ENCODE measurements around the gene ZNF787.
"Not testable (repeated sequence)": the region's sequence is repeated elsewhere in the genome, so short reads cannot be mapped to it uniquely, and the experiment has no call there.

The ZNF787 gene

DNA sequence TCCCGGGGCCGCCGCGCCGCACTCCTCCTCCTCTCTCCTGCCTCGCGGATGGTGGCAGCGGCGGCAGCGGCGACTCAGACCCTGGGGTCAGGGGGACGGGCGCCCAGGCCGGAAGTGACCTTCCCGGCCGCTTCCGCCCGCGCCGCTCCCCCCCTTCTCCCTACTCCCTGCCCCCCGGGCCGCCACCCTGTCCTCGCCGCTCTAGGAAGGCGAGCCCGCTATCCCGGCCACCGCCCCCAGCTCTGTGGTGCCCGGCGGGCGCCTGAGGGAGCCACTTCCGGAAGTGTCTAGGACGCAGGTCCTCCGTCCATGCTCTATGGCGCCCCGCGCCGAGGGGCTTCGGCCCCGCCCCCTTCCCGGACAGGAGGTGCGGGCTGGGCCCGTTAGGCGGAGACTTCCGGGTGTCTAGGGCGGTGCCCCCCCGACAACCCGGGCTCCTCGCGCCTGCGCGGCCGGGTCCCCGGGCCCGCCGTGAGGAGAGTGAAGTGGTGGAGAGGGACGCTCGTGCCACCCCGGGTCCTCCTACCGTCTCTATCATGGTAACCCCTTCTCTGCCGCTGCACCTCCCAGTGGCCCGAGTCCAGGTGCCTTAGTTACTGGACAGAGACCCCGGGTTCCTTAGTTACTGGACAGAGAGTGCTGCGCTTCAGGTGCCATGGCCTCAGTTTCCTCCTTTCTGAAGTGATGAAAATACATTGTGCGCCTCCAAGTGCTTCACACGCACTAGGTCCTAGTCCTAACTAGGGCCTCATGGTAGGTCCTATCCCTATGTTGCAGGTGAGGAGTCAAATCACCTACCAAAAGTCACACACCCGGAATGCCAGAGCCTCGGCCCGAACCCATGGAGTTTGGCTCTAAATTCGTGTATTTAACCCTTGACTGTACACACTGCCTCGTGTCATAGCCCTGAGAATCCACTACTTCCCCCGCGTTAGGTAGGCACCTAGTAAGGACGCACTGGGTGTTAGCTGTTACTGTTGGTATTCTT, at the start of gene ZNF787:
ZNF787 (minus strand) TSS at position 116 of the 988 bp plus-strand sequence. CDS start 18,078 bp downstream, outside the sequence.
- peak; percentile 94 for DNase-seq

DNA sequence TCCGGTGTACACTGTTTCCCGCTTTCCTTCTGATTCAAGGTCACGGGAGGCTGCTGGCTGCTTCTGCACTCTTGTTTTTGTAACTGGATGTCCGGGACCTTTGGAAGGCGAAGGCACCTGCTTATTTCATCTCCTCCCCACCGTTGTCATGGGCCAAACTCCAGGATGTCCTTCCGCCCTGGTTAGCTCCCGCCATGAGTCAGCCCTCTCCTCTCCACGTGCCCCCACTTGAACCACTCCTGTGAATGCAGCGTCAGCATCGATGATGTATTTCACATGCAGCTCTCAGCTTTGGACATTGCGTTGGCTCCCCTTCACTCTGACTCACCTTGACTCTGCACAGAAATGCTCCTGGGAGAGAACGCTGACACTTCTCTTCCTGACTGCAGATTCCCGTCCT, 49.2 kb upstream of the ZNF787 start:
- no peak for DNase-seq

DNA sequence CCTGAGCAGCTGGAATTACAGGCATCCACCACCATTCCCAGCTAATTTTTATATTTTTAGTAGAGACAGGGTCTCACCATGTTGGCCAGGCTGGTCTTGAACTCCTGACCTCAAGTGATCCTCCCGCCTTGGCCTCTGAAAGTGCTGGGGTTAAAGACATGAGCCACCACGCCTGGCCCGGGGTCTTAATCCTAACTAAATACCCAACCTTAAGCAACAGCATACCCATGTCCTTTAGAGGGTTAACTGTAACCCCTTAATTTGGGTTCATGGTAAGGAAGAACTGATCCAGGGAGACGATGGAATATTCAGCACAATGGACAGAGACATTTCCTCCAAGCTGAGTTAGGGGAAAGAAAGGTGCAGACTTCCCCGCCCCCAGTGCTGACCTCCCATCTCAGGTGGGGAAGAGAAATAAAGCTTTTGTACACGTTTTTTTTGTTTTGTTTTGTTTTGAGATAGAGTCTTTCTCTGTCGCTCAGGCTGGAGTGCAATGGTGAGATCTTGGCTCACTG, 46.0 kb upstream of the ZNF787 start:
- no peak for DNase-seq

DNA sequence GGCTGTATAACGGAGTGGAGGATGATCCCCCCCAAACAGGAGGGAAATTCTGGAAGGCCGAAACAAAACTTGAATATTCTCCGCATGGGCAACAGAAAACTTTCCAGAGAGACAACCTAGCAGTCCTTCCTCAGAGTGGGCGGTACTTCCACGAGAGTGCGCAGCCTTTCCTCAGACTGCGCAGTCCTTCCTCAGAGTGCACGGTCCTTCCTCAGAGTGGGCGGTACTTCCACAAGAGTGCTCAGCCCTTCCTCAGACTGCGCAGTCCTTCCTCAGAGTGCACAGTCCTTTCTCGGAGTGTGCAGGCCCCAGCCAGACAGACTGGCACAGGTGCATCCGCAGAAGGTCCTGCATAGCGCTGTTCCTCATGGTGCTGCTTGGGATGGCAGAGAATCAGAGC, 42.0 kb upstream of the ZNF787 start:
- DNase-seq: no peak

DNA sequence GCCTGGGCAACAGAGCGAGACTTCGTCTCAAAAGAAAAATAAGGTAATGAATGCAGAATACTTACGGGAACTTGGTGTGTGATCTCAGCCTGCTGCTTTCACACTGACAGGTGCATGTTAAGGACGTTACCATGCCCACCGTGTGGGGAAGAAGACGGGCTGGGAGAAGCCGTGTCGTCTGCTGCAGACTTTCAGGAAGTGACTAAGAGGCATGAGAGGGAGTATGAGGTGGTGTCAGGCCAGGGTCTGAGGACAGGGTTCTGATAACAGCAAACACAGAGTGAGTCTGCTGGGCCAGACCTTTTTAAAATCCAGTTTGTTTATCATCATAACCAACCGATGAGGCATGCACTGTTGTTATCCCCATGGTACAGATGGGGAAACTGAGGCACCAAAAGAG, 41.2 kb upstream of the ZNF787 start:
- no peak for DNase-seq

DNA sequence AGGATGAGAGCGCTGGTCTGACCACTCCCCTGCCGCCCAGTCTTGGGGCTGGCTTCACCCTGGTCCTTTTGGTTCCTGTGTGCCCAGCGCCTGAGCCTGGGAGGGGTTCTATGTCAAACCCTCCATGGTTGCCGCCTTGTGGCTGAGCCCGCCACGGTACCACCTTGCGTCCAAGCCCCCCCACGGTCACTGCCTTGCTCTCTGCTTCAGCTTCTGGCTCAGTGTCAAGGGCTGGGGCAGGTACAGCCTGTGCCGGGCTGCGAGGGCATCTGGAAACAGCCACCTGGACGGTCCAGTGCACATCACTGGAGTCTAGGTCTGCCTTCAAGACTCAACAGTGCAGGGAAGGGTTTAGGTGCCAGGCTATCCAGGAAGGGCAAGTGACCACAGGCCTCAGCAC, 40.4 kb upstream of the ZNF787 start:
- DNase-seq: no peak

DNA sequence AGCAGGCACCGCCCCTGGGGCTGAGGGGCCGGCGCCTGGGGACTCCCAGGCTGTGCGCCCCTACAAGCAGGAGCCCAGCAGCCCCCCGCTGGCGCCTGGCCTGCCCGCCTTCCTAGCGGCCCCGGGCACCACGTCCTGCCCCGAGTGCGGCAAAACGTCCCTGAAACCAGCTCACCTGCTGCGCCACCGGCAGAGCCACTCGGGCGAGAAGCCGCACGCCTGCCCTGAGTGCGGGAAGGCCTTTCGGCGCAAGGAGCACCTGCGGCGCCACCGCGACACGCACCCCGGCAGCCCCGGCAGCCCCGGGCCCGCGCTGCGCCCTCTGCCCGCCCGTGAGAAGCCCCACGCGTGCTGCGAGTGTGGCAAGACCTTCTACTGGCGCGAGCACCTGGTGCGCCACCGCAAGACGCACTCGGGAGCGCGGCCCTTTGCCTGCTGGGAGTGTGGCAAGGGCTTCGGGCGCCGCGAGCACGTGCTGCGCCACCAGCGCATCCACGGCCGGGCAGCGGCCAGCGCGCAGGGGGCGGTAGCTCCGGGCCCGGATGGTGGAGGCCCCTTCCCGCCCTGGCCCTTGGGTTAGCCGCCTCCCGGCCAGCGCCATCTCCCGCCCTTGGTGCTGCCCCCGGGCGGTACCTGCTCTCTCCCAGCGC, 38.7 kb upstream of the ZNF787 start:
- no peak for DNase-seq

DNA sequence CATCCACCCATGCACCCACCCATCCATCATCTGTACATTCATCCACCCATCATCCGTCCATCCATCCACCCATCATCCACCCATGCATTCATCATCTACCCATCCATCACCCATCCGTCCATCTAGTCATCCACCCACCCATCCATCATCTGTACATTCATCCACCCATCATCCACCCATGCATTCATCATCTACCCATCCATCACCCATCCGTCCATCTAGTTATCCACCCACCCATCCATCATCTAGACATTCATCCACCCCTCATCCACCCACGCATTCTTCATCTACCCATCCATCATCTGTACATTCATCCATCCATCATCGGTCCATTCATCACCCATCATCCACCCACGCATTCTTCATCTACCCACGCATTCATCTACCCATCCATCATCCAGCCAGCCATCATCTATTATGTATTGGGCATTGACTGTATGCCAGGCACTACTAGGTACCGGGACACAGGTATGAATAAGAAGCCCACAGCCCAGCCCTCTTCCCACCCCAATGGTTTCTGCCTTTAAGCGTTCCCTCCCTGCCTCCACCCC, 38.0 kb upstream of the ZNF787 start:
- no peak for DNase-seq

DNA sequence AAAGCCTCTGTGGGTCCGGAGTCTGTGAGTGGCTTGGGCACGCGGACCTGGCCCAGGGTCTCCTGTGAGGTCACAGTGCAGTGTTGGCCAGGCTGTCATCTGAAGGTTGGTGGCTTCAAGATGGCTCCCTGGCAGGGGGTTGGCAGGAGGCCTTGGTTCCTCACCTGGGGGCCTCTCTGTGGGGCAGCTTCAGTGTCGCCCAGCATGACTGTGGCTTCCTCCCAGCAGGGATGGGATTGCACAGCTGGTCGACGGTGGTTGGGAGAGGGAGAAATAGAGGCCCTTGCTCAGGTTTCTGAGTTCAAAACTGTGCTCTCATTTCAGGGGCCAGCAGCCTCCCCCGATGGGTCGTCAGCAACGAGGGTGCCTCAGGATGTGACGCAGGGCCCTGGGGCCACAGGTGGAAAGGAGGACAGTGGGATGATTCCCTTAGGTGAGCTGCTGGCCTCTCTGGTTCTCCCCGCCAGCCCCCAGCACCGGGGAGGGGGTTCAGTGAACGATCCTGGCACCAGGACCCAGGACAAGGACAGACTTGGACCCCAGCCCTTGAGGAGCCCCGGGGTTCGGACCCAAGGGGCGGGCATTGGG, 37.2 kb upstream of the ZNF787 start:
- DNase-seq: no peak

DNA sequence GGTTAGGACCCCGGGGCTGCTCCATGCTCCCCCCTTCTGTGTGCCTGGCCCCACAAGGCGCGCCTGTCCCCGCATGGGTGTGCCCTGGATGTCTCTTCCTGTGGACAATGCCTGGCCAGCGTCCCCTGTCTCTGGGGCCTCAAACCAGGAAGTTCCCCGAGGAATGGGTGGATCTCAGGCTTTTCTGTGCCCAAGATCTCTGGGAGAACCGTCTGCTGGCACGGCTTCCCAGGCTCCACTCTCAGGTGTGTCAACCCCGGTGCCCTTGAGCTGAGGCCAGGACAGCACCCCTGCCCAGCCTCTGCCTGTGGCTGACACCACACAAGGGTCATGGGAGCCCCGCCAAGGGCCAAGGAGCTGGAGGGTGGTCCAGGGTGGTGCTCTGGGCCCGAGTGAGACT, 35.7 kb upstream of the ZNF787 start:
- no peak for DNase-seq

DNA sequence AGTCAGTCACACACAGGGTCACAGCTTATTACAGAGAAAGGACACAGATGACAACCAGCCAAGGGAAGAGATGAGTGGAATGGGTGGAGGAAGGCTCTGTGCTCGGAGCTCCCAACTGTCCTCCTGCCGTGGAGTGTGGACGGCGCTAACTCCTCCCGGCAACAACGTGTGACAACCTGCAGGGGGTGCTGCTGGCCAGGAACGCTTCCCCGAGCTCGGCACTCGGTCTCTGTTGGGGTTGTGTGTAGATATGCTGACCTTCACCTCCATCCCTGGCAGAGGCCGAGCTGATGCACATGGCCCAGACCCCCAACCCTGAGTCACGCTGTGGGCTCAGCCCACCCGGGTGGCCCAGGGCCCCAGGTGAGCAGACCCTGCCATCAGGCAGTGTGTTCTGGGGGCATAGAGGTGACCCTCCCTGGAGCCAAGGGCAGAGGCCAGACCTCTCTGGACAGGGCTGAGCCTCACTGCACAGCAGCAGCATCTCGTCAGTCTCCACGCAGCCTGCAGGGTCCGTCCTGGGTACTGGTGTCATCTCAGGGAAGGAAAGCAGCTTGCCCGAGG, 34.1 kb upstream of the ZNF787 start:
- no peak for DNase-seq

DNA sequence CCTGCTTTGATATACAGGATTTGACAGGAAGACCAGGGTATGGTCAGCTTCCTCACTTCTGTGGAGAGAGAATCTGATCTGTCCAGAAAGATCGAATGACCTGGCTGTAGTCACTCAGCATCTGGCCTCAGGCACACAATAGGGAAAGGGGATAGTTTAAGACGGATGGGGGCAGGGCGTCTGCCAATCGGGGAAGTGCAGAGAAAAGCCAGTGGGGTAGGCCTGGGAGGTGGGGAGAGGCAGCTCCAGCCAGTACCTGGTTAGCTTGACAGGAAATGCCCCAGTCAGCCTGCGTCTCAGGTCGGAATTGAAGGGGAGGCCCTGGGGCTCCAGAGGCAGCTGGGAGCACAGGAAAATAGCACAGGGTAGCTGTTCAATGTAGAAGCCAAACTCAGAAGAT, 32.4 kb upstream of the ZNF787 start:
- DNase-seq: no peak

DNA sequence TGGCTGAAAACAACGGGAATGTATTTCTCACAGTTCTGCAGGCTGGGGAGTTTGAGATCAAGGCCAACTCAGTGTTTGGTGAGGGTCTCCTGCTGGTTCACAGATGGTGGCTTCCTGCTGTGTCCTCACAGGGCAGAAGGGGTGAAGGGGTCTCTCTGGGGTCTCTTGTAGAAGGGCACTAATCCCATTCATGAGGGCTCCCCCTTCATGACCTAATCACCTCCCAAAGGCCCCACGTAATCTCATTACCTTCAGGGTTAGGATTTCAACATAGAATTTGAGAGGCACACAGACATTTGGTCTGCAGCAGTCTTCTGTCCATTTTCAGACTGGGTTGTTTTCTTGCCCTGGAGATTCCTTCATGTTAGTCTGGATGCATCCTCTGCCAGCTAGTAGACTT, 31.5 kb upstream of the ZNF787 start:
- no peak for DNase-seq

DNA sequence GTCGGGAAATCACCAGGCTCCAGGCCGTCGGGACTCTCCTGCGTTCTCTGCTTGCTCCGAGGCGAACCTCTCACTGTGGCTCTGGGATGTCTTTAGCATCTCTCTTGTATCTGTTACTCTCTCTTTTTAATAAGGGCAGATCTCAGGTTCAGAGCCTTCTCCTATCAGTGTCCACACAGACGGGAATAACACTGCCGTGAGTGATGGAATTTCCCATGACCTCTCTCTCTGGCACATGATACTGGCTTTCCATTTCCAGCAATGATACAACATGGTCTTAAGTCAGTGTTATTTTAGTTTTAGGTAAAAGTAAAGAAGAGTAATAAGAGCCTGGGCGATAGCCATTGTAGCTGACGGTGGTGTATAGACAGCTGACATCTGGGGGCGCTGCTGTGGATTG, 29.3 kb upstream of the ZNF787 start:
- DNase-seq: no peak

DNA sequence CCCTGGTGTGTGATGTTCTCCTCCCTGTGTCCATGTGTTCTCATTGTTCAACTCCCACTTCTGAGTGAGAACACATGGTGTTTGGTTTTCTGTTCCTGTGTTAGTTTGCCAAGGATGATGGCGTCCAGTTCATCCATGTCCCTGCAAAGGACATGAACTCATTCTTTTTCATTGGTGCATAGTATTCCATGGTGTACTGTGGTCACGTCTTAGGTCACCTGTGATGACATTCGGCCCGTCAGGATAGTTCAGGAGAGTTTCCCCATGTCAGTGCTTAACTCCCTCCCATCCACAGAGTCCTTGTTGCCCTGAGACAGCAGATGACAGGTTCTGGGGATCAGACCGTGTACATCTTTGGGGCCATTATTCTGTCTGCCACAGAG, 28.6 kb upstream of the ZNF787 start:
- no peak for DNase-seq

DNA sequence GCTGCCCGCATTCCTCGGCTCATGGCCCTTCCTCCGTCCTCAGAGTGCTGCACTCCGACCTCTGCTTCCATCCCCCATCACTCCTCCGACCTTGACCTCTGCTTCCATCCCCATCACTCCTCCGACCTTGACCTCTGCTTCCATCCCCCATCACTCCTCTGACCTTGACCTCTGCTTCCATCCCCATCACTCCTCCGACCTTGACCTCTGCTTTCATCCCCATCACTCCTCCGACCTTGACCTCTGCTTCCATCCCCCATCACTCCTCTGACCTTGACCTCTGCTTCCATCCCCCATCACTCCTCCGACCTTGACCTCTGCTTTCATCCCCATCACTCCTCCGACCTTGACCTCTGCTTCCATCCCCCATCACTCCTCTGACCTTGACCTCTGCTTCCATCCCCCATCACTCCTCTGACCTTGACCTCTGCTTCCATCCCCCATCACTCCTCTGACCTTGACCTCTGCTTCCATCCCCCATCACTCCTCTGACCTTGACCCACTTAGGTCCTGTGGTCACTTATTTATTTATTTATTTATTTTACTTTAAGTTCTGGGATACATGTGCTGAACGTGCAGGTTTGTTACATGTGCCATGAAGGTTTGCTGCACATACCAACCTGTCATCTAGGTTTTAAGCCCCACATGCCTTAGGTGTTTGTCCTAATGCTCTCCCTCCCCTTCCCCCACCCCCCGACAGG, 28.0 kb upstream of the ZNF787 start:
- not testable (repeated sequence) for DNase-seq

DNA sequence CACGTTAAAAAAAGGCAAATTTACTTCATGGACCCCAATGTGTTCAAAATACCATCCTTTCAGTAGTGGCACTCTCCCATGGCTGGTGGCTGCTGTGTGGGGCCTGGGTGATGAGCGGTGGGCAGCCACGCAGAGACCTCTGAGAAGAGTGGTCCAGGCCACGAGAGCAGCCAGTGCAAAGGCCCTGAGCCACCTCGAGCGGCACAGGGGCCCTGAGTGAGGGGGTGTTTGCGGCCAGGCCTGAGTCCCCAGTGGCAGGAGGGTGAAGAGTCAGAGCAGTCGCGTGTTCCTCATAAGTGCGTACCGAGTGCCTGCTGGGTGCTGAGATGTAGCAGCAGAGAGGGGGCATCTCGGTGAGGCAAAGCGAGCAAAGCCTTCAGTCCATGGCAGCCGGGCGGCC, 27.0 kb upstream of the ZNF787 start:
- no peak for DNase-seq

DNA sequence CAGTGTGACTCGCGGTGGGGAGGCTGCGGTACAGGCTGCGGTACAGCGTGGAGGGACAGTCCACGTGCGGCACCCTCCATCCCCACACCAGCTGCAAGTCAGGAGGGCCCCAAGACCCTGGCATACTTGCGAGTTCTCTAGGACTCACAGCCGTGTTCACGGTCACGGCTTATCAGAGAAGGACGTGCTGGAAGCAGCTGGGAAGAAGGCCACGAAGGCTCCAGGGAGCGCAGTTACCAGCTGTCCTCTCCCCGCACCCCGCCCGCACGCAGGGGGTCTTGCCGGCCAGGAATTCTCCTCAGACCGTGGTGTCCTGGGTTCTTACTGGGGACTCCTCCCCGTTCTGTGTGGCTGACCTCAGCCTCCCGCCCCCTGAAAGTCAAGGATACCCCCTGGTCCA, 26.2 kb upstream of the ZNF787 start:
- no peak for DNase-seq

DNA sequence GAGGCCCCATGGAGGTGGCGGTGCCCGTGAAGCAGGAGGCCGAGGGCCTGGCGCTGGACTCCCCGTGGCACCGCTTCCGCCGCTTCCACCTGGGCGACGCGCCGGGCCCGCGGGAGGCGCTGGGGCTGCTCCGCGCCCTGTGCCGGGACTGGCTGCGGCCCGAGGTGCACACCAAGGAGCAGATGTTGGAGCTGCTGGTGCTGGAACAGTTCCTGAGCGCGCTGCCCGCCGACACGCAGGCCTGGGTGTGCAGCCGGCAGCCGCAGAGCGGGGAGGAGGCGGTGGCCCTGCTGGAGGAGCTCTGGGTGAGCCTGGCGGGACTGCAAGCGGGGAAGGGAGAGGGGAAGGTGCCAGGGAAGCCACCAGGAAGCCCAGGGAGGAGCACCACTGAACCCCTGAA, 25.8 kb upstream of the ZNF787 start:
- no peak for DNase-seq

DNA sequence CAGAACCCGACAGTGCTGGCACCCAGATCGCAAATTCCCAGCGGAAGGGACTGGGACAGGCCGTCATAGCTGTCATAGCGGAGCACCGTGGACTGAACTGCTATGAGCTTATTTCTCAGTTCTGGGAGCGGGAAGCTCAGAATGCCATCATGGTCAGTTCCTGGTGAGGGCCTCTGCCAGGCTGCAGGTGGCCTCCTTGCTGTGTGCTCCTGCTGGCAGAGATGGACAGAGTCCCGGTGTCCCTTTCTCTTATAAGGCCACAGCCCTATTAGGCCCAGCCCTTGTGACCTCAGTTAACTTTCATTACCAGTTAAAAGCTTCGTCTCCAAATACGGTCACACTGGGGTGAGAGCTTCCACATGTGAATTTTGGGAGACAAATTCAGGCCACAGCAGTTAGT, 24.6 kb upstream of the ZNF787 start:
- no peak for DNase-seq

DNA sequence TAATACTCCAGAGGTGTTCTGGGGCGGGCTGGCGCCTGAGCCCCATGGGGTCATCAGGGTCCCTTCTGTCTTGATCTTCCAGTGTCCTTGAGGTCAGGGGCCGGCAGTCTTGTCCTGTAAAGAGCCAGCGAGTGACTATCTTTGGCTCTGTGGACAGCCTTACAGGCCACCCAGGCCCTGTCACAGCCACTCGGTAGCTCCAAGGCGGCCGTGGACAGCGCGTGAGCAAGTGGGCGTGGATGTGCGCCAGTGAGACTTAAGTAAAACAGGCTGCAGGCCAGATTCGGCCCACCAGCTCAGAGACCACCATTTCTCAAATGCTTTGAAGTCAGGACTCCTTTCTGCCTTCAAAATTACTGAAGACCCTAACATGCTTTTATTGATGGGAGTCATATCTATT, 23.7 kb upstream of the ZNF787 start:
- no peak for DNase-seq

DNA sequence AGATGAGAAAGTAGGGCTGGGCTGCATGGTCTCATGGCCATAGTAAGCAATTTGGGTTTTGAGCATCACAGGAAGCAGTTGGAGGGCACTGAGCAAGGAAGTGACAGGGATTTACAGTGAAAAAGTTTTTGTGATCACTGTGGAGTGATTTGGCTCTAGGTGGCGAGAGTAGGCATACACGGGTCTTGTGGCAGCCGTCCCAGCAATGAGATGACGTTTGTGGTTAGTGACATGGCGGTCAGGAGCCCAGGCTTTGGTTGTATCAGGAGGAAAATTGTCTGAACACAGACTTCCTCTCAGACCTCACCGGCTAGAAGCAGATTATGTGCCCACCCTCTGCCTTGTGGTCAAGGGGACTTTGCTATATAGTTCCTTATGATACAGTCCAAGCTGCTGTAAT, 23.3 kb upstream of the ZNF787 start:
- DNase-seq: no peak
